Pancreas (tissue), 10 donors: ENCODE data around the gene TMEM255B. TPM values are rescaled to one million over a fixed set of nuclear protein-coding genes. Genes with fewer than 3 reads are reported as not detected.
"Not testable (repeated sequence)": the region's sequence is repeated elsewhere in the genome, so short reads cannot be mapped to it uniquely, and the experiment has no call there.

Experiments
- ATAC-seq, 4 donors: fragments of 200-7000 bp; cut with Tn5 transposase; one replicate each; pipeline versions ENCODE4 v1.8.0 to v1.9.1; 2020; ENCODE audit warnings: mild to moderate bottlenecking in 4 of 4, moderate library complexity in 4 of 4
- DNase-seq, 6 donors: peaks; one replicate each; pipeline ENCODE4 v3.0.0-alpha.2; 2020
- FAIRE-seq: peaks from 2 replicates; lab custom pipeline; 2012; peaks lifted over from hg19 to GRCh38; lab: Jason Lieb, UNC
- H3K27ac ChIP-seq, 4 donors: fragments of 200-600 bp; sonication (generic); 1 replicate in 3 of 4; 2 replicates in 1 of 4; pipeline versions ENCODE4 v1.5.0 to v1.8.0; 2020
- H3K27me3 ChIP-seq, 4 donors: fragments of 200-600 bp; one replicate each; pipeline ENCODE4 v1.8.0; 2021
- H3K36me3 ChIP-seq, 3 donors: fragments of 200-600 bp; sonication (generic) in 1 of 3; one replicate each; pipeline versions ENCODE4 v1.5.0 to v1.8.0; 2020 to 2021
- H3K4me1 ChIP-seq, 3 donors: fragments of 200-600 bp; one replicate each; pipeline ENCODE4 v1.8.0; 2021
- H3K4me3 ChIP-seq, 4 donors: fragments of 200-600 bp; sonication (generic) in 2 of 4; one replicate each; pipeline versions ENCODE4 v1.5.0 to v1.8.0; 2020 to 2021
- H3K9me3 ChIP-seq, 4 donors: fragments of 200-600 bp; one replicate each; pipeline ENCODE4 v1.8.0; 2021
- CTCF ChIP-seq, 4 donors: fragments of 200-600 bp; sonication (generic) in 3 of 4; IDR thresholded peaks; one replicate each; pipeline versions ENCODE4 v1.5.0 to v1.8.0; 2021; ENCODE audit warnings: antibody characterized with exemption in 4 of 4
- WGBS, 2 donors: extraction: QIAGEN DNeasy Blood & Tissue Kit; methylation state at CpG; one replicate each; pipeline ENCODE4 v1.1.7; 2013; 5-methylcytosine and 5-hydroxymethylcytosine counted together
- intact Hi-C, 3 donors: fragments of 100-400 bp; cut with DNase I; formaldehyde crosslinking; loops; one replicate each; pipeline versions ENCODE4 v1.11.1 to v1.14.2; 2022
- polyA plus RNA-seq, 2 donors: library from polyadenylated mRNA; stranded (reverse); fragments of 200-250 nt; gene quantifications; one replicate each; pipeline ENCODE4 v1.2.3, GENCODE V29; 2013
- total RNA-seq, 6 donors: library from RNA; stranded (reverse); fragmentation: NEBNext Ultra II Directional in 4 of 6; extraction: Animal tissue kit (Norgen Biotek cat#: 25700) in 4 of 6; gene quantifications; one replicate each; pipeline versions ENCODE4 v1.2.1 to v1.2.4, GENCODE V29; 2021 to 2023
- donor health status: healthy with polysubstance abuse.
- donor health status: DM: no; HTN: no; CAD: no; lungs with moderate emphysema.
- donor health status: DM: no; HTN: no; CAD: no.
- donor health status: control.
- donor health status: control.
- donor health status: Bipolar disorder and iron deficiency.
- donor health status: DM: yes; HTN: yes; CAD: no.
- donor health status: DM: no; HTN: no; CAD: no.
- donor health status: DM: no; HTN: no; CAD: no.
- donor health status: DM: yes; HTN: yes; CAD: no.

Gene TMEM255B
- total and polyA plus RNA-seq, 8 donors: 1.8 to 17.9 (median 4.4) TPM

GRCh38 chr13:113749507-113749906 is 9.5 kb upstream of the TMEM255B start:
- H3K4me1 ChIP-seq: no peaks in the 10 kb centered on the region
- no peaks in the 10 kb centered on the region for H3K36me3 ChIP-seq
- DNase-seq (peak in 1 of 6 donors; percentile 48), FAIRE-seq (no peak), ATAC-seq (no peak)
- H3K4me3 ChIP-seq: no peak overlapping the region
- no peak for TF ChIP-seq CTCF (IDR thresholded peaks at IDR 0.05)
- 74 to 84% methylated on average over 13 of the region's 13 CpGs for WGBS, 2 donors
- intact Hi-C loops: no loop called here
- no peak overlapping the region for H3K27ac ChIP-seq
- no peaks in the 10 kb centered on the region for H3K9me3 ChIP-seq
- no peaks in the 10 kb centered on the region for H3K27me3 ChIP-seq

GRCh38 chr13:113749967-113750366 is 9.1 kb upstream of the TMEM255B start:
- intact Hi-C loops: no loop called here
- WGBS, 2 donors: 77 to 86% methylated on average over 11 of the region's 11 CpGs

GRCh38 chr13:113750554-113751399 is 8.2 kb upstream of the TMEM255B start:
- 77 to 88% methylated on average over 23 of the region's 23 CpGs for WGBS, 2 donors
- DNase-seq: no peak

More at GRCh38 chr13:113749967-113750366, 9.1 kb upstream of the TMEM255B start:
- Histone ChIP-seq H3K36me3 (no peaks in the 10 kb centered on the region), H3K4me3 (no peak overlapping the region), H3K4me1 (no peaks in the 10 kb centered on the region), H3K27ac (no peak overlapping the region), H3K27me3 (no peaks in the 10 kb centered on the region), H3K9me3 (no peaks in the 10 kb centered on the region)
- DNase-seq (peak in 1 of 6 donors; percentile 34), FAIRE-seq (no peak), ATAC-seq (no peak)
- TF ChIP-seq CTCF (IDR thresholded peaks at IDR 0.05): no peak

GRCh38 chr13:113751491-113751890 is 7.5 kb upstream of the TMEM255B start:
- TF ChIP-seq CTCF (IDR thresholded peaks at IDR 0.05): no peak
- no peaks in the 10 kb centered on the region for H3K9me3 ChIP-seq
- FAIRE-seq (no peak), DNase-seq (peak in 2 of 6 donors; percentile 40 to 55), ATAC-seq (no peak)
- no peaks in the 10 kb centered on the region for H3K36me3 ChIP-seq
- 83 to 91% methylated on average over 19 of the region's 19 CpGs for WGBS, 2 donors
- H3K4me3 ChIP-seq: no peak overlapping the region
- intact Hi-C loops: no loop called here
- no peaks in the 10 kb centered on the region for H3K27me3 ChIP-seq
- no peaks in the 10 kb centered on the region for H3K4me1 ChIP-seq
- no peak overlapping the region for H3K27ac ChIP-seq

More at GRCh38 chr13:113750554-113751399, 8.2 kb upstream of the TMEM255B start:
- TF ChIP-seq CTCF (IDR thresholded peaks at IDR 0.05): no peak
- H3K27ac ChIP-seq: no peak overlapping the region
- no peaks in the 10 kb centered on the region for H3K36me3 ChIP-seq
- FAIRE-seq (no peak), ATAC-seq (no peak)
- no peak overlapping the region for H3K4me3 ChIP-seq
- no peaks in the 10 kb centered on the region for H3K4me1 ChIP-seq
- H3K9me3 ChIP-seq: no peaks in the 10 kb centered on the region
- intact Hi-C loops: no loop called here
- H3K27me3 ChIP-seq: no peaks in the 10 kb centered on the region

- H3K27ac ChIP-seq, H3K9me3 ChIP-seq, H3K36me3 ChIP-seq, DNase-seq, intact Hi-C loops, H3K27me3 ChIP-seq, H3K4me3 ChIP-seq, H3K4me1 ChIP-seq, FAIRE-seq, ATAC-seq: not testable (repeated sequence)
- 90 to 96% methylated on average over 60 to 67 of the region's 78 CpGs for WGBS, 2 donors
Observed at GRCh38 chr13:113752211-113752986, 6.6 kb upstream of the TMEM255B start.
